Left ventricle myocardium inferior (tissue), 1 donor: ENCODE data around the gene RPRD1A. TPM values are rescaled to one million over a fixed set of nuclear protein-coding genes. Genes with fewer than 3 reads are reported as not detected.

ENCODE experiments used
- DNase-seq: peaks from one replicate; pipeline ENCODE4 v3.0.0-alpha.2; 2020
- H3K27ac ChIP-seq: fragments of 200-600 bp; replicated peaks from 2 replicates; pipeline ENCODE4 v1.8.0; 2021
- H3K27me3 ChIP-seq: fragments of 200-600 bp; 2 replicates; pipeline ENCODE4 v1.8.0; 2021; ENCODE audit warnings: low read depth
- H3K36me3 ChIP-seq: fragments of 200-600 bp; 2 replicates; pipeline ENCODE4 v1.8.0; 2021
- H3K4me1 ChIP-seq: fragments of 200-600 bp; 2 replicates; pipeline ENCODE4 v1.8.0; 2021
- H3K4me3 ChIP-seq: fragments of 200-600 bp; 2 replicates; pipeline ENCODE4 v1.8.0; 2021; ENCODE audit warnings: mild to moderate bottlenecking, moderate library complexity
- H3K9me3 ChIP-seq: fragments of 200-600 bp; replicated peaks from 2 replicates; pipeline ENCODE4 v1.8.0; 2021
- intact Hi-C: fragments of 100-400 bp; cut with micrococcal nuclease; formaldehyde crosslinking; loops from one replicate; pipeline ENCODE4 v1.11.0; 2022
- total RNA-seq: library from RNA; stranded (reverse); fragmentation: NEBNext Ultra II Directional; extraction: Animal tissue kit (Norgen Biotek cat#: 25700); gene quantifications from one replicate; pipeline ENCODE4 v1.2.1, GENCODE V29; 2021
- TF ChIP-seq, protein P1 (sequence below): fragments of 200-600 bp; IDR thresholded peaks from 2 replicates; pipeline ENCODE4 v1.8.0; 2021; ENCODE audit warnings: antibody characterized with exemption, mild to moderate bottlenecking, borderline replicate concordance
- donor health status: DM: no; HTN: yes; CAD: no; lungs with severe emphysema.

The RPRD1A gene
- total RNA-seq, 1 donor from 2014 or later = 53.4 TPM

DNA sequence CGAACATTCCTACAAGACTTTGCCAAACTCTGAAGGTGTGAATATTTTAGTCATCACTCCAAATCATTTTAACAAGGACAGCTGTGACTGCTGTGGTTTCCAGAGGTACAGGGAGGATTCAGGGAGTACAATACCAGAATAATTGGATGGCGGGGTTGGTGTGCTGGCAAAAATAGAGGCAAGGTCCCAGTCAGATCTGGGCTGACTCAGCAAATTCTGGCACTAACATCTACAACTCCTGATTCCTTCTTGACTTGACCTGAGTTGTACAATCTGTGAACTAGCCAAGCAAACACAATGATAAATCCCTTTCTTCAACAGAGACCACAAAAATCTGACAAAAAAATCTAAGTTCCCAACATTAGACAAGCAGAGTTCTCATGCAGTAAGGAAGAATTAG lies 54.5 kb downstream of the RPRD1A start:
- TF ChIP-seq, protein P1, sequence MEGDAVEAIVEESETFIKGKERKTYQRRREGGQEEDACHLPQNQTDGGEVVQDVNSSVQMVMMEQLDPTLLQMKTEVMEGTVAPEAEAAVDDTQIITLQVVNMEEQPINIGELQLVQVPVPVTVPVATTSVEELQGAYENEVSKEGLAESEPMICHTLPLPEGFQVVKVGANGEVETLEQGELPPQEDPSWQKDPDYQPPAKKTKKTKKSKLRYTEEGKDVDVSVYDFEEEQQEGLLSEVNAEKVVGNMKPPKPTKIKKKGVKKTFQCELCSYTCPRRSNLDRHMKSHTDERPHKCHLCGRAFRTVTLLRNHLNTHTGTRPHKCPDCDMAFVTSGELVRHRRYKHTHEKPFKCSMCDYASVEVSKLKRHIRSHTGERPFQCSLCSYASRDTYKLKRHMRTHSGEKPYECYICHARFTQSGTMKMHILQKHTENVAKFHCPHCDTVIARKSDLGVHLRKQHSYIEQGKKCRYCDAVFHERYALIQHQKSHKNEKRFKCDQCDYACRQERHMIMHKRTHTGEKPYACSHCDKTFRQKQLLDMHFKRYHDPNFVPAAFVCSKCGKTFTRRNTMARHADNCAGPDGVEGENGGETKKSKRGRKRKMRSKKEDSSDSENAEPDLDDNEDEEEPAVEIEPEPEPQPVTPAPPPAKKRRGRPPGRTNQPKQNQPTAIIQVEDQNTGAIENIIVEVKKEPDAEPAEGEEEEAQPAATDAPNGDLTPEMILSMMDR = no peak
- peaks cover 6% of the 10 kb centered on the region for H3K4me1 ChIP-seq
- no peak overlapping the region for H3K4me3 ChIP-seq
- intact Hi-C loops = no loop called here
- H3K9me3 ChIP-seq = no peaks in the 10 kb centered on the region
- H3K27ac ChIP-seq = no peak overlapping the region
- no peak for DNase-seq
- H3K27me3 ChIP-seq = no peaks in the 10 kb centered on the region
- H3K36me3 ChIP-seq = no peaks in the 10 kb centered on the region

DNA sequence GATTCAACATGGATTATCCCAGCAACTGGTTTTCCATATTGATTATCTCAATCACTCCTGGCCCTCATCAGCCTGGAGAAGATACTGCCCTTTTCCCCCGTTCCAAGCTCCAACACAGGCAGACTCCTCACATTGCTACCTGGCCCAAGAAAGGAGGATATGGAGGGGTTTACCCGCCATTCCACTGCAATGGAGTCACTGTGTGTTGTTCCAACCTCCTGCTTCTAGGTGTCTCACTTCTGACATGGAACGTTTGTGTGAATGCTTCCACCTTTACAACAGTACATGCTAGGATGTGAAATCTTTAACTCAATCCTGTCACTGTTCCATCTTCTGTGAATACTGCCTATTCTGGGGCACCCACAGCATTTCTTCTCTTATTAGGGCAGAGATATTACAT lies 58.1 kb downstream of the RPRD1A start:
- no peaks in the 10 kb centered on the region for H3K9me3 ChIP-seq
- no peak overlapping the region for H3K4me3 ChIP-seq
- no peaks in the 10 kb centered on the region for H3K27me3 ChIP-seq
- no peaks in the 10 kb centered on the region for H3K4me1 ChIP-seq
- no peaks in the 10 kb centered on the region for H3K36me3 ChIP-seq
- intact Hi-C loops = no loop called here
- H3K27ac ChIP-seq = no peak overlapping the region
- TF ChIP-seq, protein P1 = no peak
- no peak for DNase-seq

DNA sequence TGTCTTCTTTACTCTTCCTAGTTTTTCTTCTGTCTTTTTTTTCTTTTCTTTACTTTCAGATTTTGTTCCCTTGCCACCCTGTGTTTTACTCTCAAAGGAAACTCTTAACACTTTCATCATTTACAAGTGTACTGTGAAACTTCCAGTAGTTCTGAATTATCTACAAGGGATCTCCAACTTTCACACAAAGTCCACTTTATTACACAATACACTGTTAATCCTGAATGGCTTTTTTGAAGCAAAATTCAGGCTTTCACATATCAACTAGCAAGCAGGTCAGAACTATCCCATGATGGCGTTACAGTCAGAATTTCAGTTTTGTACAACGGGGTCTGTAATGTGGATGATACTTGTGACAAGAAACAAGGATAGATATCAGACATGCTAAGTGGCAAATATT lies 60.4 kb downstream of the RPRD1A start:
- Histone ChIP-seq H3K27ac (no peak overlapping the region), H3K4me3 (no peak overlapping the region), H3K4me1 (no peaks in the 10 kb centered on the region), H3K36me3 (no peaks in the 10 kb centered on the region), H3K27me3 (no peaks in the 10 kb centered on the region), H3K9me3 (no peaks in the 10 kb centered on the region)
- no peak for DNase-seq
- TF ChIP-seq, protein P1 = no peak
- intact Hi-C loops = no loop called here

DNA sequence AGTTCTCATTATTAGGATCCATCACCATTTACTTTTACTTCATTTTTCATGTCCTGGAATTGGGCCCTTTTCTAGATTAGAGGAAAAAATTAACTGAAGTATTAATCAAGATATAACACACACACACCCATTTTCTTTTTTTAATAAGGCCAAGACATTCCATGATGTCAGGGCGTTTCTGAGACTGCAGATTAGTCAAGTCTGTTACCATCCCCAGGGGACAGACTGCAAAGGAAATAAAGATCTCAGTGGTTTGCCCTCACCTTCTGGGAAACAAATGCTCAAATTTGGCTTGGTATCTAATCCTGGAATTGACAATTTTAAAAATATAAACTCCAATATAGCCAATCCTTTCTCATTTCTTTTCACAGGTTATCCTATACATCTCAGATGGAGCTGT lies 67.4 kb downstream of the RPRD1A start:
- Histone ChIP-seq H3K4me3 (no peak overlapping the region), H3K27me3 (no peaks in the 10 kb centered on the region), H3K36me3 (no peaks in the 10 kb centered on the region), H3K9me3 (no peaks in the 10 kb centered on the region), H3K27ac (no peak overlapping the region), H3K4me1 (no peaks in the 10 kb centered on the region)
- DNase-seq = no peak
- intact Hi-C loops = no loop called here
- TF ChIP-seq, protein P1 = no peak

DNA sequence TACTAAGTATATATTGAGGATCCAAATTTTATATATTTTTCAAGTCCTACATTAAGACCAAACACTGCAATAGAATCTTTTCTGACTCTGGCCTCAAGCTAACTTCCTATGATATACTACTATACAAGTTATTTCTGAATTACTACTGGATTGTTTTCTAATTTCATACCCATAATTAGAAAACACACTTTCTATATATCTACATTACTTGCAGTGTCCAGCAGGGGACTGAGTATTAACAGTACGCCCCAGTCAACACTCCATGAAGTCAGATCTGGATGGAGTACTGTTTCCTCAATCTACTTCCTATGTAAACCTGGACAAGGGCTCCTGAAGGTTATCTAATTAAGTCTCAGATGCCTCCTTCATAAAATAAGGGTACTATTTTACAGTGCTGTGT lies 68.4 kb downstream of the RPRD1A start:
- H3K4me3 ChIP-seq = no peak overlapping the region
- H3K4me1 ChIP-seq = no peaks in the 10 kb centered on the region
- TF ChIP-seq, protein P1 = peak; percentile 27
- DNase-seq = no peak
- H3K9me3 ChIP-seq = no peaks in the 10 kb centered on the region
- no peaks in the 10 kb centered on the region for H3K27me3 ChIP-seq
- no peak overlapping the region for H3K27ac ChIP-seq
- no peaks in the 10 kb centered on the region for H3K36me3 ChIP-seq
- intact Hi-C loops = no loop called here

DNA sequence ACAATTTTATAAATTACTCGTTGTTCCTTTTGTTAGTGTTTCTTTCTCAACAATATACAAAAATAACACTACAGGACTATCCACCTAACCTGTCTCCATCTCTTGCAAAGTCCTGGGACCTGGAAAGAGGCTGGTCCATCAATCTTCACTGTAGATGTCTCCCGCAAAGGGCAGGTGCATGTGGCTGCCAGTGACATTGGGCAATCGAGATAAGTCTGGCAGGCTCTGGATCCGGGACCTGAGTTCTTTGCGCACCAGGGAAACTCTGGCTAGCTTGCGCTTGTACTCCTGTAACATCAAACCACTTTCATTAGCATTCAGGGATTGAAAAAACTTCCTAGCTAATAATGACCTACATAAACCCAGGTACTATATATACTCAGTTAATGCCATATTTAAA lies 74.3 kb downstream of the RPRD1A start:
- Histone ChIP-seq H3K4me1 (no peaks in the 10 kb centered on the region), H3K27ac (no peak overlapping the region), H3K27me3 (no peaks in the 10 kb centered on the region), H3K4me3 (no peak overlapping the region), H3K9me3 (no peaks in the 10 kb centered on the region), H3K36me3 (peaks cover 41% of the 10 kb centered on the region)
- intact Hi-C loops = no loop called here
- TF ChIP-seq, protein P1 = no peak
- DNase-seq = no peak
